ENCODE data around the gene L3MBTL4. TPM values are rescaled to one million over a fixed set of nuclear protein-coding genes. Genes with fewer than 3 reads are reported as not detected.
"Not testable (repeated sequence)": the region's sequence is repeated elsewhere in the genome, so short reads cannot be mapped to it uniquely, and the experiment has no call there.

The L3MBTL4 gene
- total RNA-seq, 1 donor: 0.36 TPM

DNA sequence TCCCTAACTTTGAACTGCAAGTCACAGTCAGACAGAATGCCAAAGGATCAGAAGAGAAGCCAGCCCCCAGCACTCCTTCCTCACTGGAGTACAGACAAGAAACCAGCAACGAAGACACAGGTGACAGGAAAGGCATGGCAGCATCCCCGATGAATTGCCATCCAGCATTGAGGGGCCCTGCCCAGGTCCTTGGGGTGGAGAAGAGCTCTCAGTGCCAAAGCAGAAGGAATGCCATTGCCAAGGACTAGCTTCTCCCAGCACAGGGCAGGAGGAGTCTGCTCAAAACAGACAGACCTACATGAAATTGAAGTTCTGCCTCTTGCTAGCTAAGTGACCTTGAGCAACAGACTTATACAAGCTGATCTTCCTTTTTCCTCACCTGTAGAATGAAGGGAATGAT lies 220.1 kb downstream of the L3MBTL4 start:
- Histone ChIP-seq H3K4me2 (ENCODE audit: insufficient read depth, low read length) (no peak overlapping the region), H3K4me1 (ENCODE audit: insufficient read depth, low read length) (no peaks in the 10 kb centered on the region), H3K79me2 (ENCODE audit: insufficient read depth, low read length) (no peaks in the 10 kb centered on the region), H3K9me3 (ENCODE audit: low read depth, low read length) (peaks cover 3% of the 10 kb centered on the region), H4K20me1 (ENCODE audit: insufficient read depth, low read length) (no peaks in the 10 kb centered on the region), H3K4me3 (ENCODE audit: insufficient read depth, low read length) (no peak overlapping the region), H3K27me3 (ENCODE audit: insufficient read depth, low read length) (no peaks in the 10 kb centered on the region), H3K36me3 (ENCODE audit: insufficient read depth, low read length) (no peaks in the 10 kb centered on the region), H2AFZ (ENCODE audit: low read length) (no peak overlapping the region), H3K27ac (ENCODE audit: low read depth, low read length) (no peak overlapping the region)
- no peak for DNase-seq (ENCODE audit: insufficient read length, low spot score, missing footprints)
- TF ChIP-seq, protein P1, sequence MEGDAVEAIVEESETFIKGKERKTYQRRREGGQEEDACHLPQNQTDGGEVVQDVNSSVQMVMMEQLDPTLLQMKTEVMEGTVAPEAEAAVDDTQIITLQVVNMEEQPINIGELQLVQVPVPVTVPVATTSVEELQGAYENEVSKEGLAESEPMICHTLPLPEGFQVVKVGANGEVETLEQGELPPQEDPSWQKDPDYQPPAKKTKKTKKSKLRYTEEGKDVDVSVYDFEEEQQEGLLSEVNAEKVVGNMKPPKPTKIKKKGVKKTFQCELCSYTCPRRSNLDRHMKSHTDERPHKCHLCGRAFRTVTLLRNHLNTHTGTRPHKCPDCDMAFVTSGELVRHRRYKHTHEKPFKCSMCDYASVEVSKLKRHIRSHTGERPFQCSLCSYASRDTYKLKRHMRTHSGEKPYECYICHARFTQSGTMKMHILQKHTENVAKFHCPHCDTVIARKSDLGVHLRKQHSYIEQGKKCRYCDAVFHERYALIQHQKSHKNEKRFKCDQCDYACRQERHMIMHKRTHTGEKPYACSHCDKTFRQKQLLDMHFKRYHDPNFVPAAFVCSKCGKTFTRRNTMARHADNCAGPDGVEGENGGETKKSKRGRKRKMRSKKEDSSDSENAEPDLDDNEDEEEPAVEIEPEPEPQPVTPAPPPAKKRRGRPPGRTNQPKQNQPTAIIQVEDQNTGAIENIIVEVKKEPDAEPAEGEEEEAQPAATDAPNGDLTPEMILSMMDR (IDR thresholded peaks at IDR 0.05; ENCODE audit: extremely low read depth, low read depth, low read length): no peak

DNA sequence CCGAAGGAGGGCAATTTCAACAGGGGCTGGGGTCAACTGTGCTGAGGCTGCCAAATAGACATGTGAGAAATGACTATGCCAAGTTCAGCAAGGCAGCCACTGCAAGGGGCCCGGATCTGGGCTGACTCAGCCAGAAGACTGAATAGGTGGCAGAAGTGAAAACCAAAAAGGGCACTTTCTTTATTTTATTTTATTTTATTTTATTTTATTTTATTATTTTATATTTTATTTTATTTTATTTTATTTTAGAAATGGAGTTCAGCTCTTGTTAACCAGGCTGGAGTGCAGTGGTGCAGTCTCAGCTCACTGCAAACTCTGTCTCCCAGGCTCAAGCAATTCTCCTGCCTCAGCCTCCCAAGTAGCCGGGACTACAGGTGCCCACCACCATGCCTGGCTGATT lies 228.9 kb downstream of the L3MBTL4 start:
- not testable (repeated sequence) for H3K9me3 ChIP-seq (ENCODE audit: low read depth, low read length); H3K4me2 ChIP-seq (ENCODE audit: insufficient read depth, low read length); H2AFZ ChIP-seq (ENCODE audit: low read length); H3K79me2 ChIP-seq (ENCODE audit: insufficient read depth, low read length); H4K20me1 ChIP-seq (ENCODE audit: insufficient read depth, low read length); H3K4me1 ChIP-seq (ENCODE audit: insufficient read depth, low read length); H3K27ac ChIP-seq (ENCODE audit: low read depth, low read length); H3K4me3 ChIP-seq (ENCODE audit: insufficient read depth, low read length); H3K36me3 ChIP-seq (ENCODE audit: insufficient read depth, low read length); H3K27me3 ChIP-seq (ENCODE audit: insufficient read depth, low read length); DNase-seq (ENCODE audit: insufficient read length, low spot score, missing footprints)

DNA sequence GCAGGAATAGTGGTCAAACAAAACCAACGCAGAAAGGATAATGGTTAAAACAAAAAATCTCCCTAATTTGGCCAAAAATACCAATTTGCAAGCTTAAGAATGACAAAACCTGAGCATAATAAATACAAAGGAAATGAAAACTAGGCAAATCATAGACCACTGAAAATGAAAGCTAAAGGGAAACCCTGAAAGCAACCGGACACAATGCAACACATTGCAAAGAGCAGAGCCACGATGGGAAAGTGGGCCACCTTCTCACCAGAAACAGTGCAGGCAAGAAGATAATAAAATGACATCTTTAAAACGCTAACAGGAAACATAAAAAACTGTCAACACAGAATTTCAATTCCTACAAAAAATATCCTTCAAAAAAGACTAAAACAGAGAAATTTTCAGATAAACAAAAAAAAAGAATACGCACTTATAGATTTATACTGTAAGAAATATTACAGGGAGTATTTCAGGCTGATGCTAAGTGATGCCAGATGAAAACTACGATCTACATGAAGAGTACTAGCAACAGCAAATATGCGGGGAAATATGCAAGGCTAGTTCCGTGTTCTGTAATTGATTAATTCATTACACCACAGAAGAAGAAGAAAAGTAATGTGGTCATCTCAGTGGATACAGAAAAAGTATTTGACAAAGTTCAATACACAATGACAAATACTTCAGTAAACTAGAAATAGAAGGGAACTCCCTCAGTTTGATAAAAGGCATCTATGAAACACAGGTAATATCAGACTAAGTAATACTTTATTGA lies 239.5 kb downstream of the L3MBTL4 start:
- Histone ChIP-seq H3K27ac (ENCODE audit: low read depth, low read length) (no peak overlapping the region), H3K4me2 (ENCODE audit: insufficient read depth, low read length) (no peak overlapping the region), H4K20me1 (ENCODE audit: insufficient read depth, low read length) (no peaks in the 10 kb centered on the region), H3K4me3 (ENCODE audit: insufficient read depth, low read length) (no peak overlapping the region), H3K36me3 (ENCODE audit: insufficient read depth, low read length) (no peaks in the 10 kb centered on the region), H3K79me2 (ENCODE audit: insufficient read depth, low read length) (no peaks in the 10 kb centered on the region), H3K4me1 (ENCODE audit: insufficient read depth, low read length) (no peaks in the 10 kb centered on the region), H2AFZ (ENCODE audit: low read length) (no peak overlapping the region), H3K9me3 (ENCODE audit: low read depth, low read length) (peaks cover 3% of the 10 kb centered on the region), H3K27me3 (ENCODE audit: insufficient read depth, low read length) (no peaks in the 10 kb centered on the region)
- no peak for DNase-seq (ENCODE audit: insufficient read length, low spot score, missing footprints)
- TF ChIP-seq, protein P1 (IDR thresholded peaks at IDR 0.05; ENCODE audit: extremely low read depth, low read depth, low read length): no peak

DNA sequence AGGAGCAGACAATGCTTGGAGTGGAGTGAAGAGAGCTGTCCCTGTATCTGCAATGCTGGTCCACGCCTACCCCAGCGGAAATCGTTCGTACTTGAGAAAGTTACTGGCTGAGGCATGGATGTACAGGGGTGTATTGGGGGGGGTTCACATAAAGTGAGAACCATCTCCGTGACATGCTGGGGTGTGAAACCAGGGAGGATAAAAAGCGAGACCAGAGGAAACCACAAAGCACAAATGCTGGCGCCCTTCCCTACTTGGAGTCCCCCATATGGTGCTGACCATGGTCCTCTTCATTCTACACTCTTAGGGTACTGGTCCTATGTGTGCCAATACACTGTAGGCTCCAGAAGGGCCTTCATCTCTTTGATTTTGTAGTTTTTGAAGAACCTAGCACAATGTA lies 244.1 kb downstream of the L3MBTL4 start:
- H3K4me1 ChIP-seq (ENCODE audit: insufficient read depth, low read length): no peaks in the 10 kb centered on the region
- DNase-seq (ENCODE audit: insufficient read length, low spot score, missing footprints): no peak
- TF ChIP-seq, protein P1 (IDR thresholded peaks at IDR 0.05; ENCODE audit: extremely low read depth, low read depth, low read length): no peak
- H3K4me3 ChIP-seq (ENCODE audit: insufficient read depth, low read length): no peak overlapping the region
- no peak overlapping the region for H2AFZ ChIP-seq (ENCODE audit: low read length)
- H3K4me2 ChIP-seq (ENCODE audit: insufficient read depth, low read length): no peak overlapping the region
- no peak overlapping the region for H3K27ac ChIP-seq (ENCODE audit: low read depth, low read length)
- H3K9me3 ChIP-seq (ENCODE audit: low read depth, low read length): peaks cover 3% of the 10 kb centered on the region
- H3K27me3 ChIP-seq (ENCODE audit: insufficient read depth, low read length): no peaks in the 10 kb centered on the region
- H4K20me1 ChIP-seq (ENCODE audit: insufficient read depth, low read length): no peaks in the 10 kb centered on the region
- H3K79me2 ChIP-seq (ENCODE audit: insufficient read depth, low read length): no peaks in the 10 kb centered on the region
- H3K36me3 ChIP-seq (ENCODE audit: insufficient read depth, low read length): no peaks in the 10 kb centered on the region

Data from osteoblast (primary cell).